ENCODE data around the gene NSMCE1.
A peak's percentile ranks its signal among the peaks of the same experiment; 100 is the strongest.

The NSMCE1 gene

GRCh38 chr16:27268376-27269299, at the start of gene NSMCE1:
Gene NSMCE1 (minus strand): TSS chr16:27268772. CDS start chr16:27257570, 11,202 bp downstream.
- TF ChIP-seq, protein P1, sequence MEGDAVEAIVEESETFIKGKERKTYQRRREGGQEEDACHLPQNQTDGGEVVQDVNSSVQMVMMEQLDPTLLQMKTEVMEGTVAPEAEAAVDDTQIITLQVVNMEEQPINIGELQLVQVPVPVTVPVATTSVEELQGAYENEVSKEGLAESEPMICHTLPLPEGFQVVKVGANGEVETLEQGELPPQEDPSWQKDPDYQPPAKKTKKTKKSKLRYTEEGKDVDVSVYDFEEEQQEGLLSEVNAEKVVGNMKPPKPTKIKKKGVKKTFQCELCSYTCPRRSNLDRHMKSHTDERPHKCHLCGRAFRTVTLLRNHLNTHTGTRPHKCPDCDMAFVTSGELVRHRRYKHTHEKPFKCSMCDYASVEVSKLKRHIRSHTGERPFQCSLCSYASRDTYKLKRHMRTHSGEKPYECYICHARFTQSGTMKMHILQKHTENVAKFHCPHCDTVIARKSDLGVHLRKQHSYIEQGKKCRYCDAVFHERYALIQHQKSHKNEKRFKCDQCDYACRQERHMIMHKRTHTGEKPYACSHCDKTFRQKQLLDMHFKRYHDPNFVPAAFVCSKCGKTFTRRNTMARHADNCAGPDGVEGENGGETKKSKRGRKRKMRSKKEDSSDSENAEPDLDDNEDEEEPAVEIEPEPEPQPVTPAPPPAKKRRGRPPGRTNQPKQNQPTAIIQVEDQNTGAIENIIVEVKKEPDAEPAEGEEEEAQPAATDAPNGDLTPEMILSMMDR (IDR thresholded peaks at IDR 0.05) = peak; percentile 34
- Histone ChIP-seq H3K9ac (peak within 1 kb of the TSS; percentile 33), H3K36me3 (ENCODE audit: control insufficient read depth, insufficient read depth, low read length) (no peaks in the 10 kb centered on the region), H3K27ac (peak within 1 kb of the TSS; percentile 67), H3K4me2 (ENCODE audit: low read length) (peak within 1 kb of the TSS; percentile 92), H3K9me3 (ENCODE audit: control insufficient read depth, low read length) (no peaks in the 10 kb centered on the region), H3K27me3 (ENCODE audit: control insufficient read depth, insufficient read depth, low read length) (no peaks in the 10 kb centered on the region), H3K4me1 (peaks cover 5% of the 10 kb centered on the region), H2AFZ (peak within 1 kb of the TSS; percentile 99), H3K79me2 (peaks cover 6% of the 10 kb centered on the region), H3K4me3 (ENCODE audit: low read depth, low read length) (peak within 1 kb of the TSS; percentile 96)

DNA sequence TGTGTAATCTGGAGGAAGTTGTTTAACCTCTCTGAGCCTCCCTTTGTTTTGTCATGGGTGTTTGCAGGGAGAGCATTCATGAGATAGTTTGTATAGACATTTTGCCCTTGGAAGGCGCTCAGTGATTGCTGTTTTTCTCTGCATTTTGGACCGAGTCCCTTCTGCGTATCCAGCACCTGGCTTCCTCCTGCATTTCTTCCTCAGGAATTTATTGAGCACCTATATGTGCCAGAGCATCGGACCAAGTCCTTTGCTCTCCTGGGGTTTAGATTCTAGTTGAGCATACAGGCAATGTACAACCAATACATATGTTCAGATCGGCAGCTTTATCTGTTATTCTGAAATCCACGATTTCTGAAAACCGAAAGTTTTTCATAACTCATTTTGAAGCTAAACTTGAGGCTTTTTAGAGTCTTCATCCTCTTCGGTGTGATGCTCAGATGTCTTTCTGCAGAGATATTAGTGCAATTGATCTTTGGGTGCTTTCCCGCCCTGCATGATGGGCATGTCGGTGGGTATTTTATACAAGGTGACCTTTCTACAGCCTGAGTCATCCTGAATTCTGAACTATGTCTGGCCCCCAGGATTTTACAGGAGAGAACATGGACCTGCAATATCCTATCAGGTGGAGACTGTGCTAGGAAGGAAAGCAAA, 49.3 kb upstream of the NSMCE1 start:
- H3K9ac ChIP-seq = no peak overlapping the region

GRCh38 chr16:27317320-27317719, 48.7 kb upstream of the NSMCE1 start:
- Histone ChIP-seq H3K9ac (no peak overlapping the region), H2AFZ (no peak overlapping the region), H3K4me1 (peaks cover 11% of the 10 kb centered on the region), H3K27me3 (ENCODE audit: control insufficient read depth, insufficient read depth, low read length) (no peaks in the 10 kb centered on the region), H3K4me2 (ENCODE audit: low read length) (no peak overlapping the region), H3K4me3 (ENCODE audit: low read depth, low read length) (no peak overlapping the region), H3K36me3 (ENCODE audit: control insufficient read depth, insufficient read depth, low read length) (no peaks in the 10 kb centered on the region), H3K27ac (no peak overlapping the region), H3K9me3 (ENCODE audit: control insufficient read depth, low read length) (no peaks in the 10 kb centered on the region), H3K79me2 (no peaks in the 10 kb centered on the region)
- TF ChIP-seq, protein P1 (IDR thresholded peaks at IDR 0.05) = no peak

More for the DNA sequence above, 49.3 kb upstream of the NSMCE1 start:
- no peak overlapping the region for H3K4me2 ChIP-seq (ENCODE audit: low read length)
- H3K27me3 ChIP-seq (ENCODE audit: control insufficient read depth, insufficient read depth, low read length) = no peaks in the 10 kb centered on the region
- no peak overlapping the region for H2AFZ ChIP-seq
- H3K79me2 ChIP-seq = peaks cover 3% of the 10 kb centered on the region
- TF ChIP-seq, protein P1 (IDR thresholded peaks at IDR 0.05) = no peak
- no peaks in the 10 kb centered on the region for H3K9me3 ChIP-seq (ENCODE audit: control insufficient read depth, low read length)
- no peak overlapping the region for H3K4me3 ChIP-seq (ENCODE audit: low read depth, low read length)
- peaks cover 11% of the 10 kb centered on the region for H3K4me1 ChIP-seq
- no peaks in the 10 kb centered on the region for H3K36me3 ChIP-seq (ENCODE audit: control insufficient read depth, insufficient read depth, low read length)
- no peak overlapping the region for H3K27ac ChIP-seq

GRCh38 chr16:27316038-27316680, 47.6 kb upstream of the NSMCE1 start:
- Histone ChIP-seq H3K27ac (no peak overlapping the region), H3K4me2 (ENCODE audit: low read length) (peak overlapping the region; percentile 84), H3K9me3 (ENCODE audit: control insufficient read depth, low read length) (no peaks in the 10 kb centered on the region), H3K36me3 (ENCODE audit: control insufficient read depth, insufficient read depth, low read length) (no peaks in the 10 kb centered on the region), H3K4me3 (ENCODE audit: low read depth, low read length) (no peak overlapping the region), H3K4me1 (peaks cover 11% of the 10 kb centered on the region), H3K27me3 (ENCODE audit: control insufficient read depth, insufficient read depth, low read length) (no peaks in the 10 kb centered on the region), H3K79me2 (no peaks in the 10 kb centered on the region), H3K9ac (no peak overlapping the region), H2AFZ (no peak overlapping the region)
- TF ChIP-seq, protein P1 (IDR thresholded peaks at IDR 0.05) = no peak

All from parathyroid adenoma (tissue), 2 donors.